ENCODE data around the gene PDGFRB. TPM values are rescaled to one million over a fixed set of nuclear protein-coding genes. Genes with fewer than 3 reads are reported as not detected.

The PDGFRB gene
- total RNA-seq, 1 donor from 2014 or later: 4.1 TPM

DNA sequence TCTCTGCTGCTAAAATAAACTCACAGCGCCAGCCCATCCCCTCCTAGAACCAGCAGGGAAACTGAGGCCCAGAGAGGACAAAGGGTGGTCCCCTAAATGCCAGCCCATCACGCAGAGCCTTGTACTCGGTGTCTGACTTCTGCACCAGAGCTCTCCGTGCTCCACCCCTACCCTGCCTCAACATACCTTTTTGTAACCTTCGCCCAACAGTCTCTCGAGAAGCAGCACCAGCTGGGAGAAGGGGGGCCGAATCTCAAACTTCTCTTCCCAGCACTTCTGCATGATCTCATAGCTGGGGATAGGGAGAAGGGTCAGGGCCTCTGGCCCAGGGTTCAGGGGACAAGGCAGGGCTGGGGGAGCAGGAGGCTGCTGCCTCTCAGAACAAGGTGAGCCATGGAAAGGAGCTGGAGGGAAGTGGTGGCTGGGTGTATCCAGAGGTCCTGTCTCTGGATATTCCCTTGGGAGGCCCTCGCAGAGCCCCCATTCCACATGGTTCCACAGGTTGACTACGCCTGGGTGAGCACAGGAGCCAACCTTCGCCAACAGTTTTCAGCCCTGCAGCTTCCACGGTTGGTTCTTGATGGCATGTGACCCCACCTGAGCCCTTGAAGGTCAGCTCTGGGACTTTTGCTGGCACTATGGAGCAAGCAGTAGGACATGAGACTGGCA is 37.0 kb downstream of the PDGFRB start:
- intact Hi-C loops (cut with micrococcal nuclease): no loop called here

DNA sequence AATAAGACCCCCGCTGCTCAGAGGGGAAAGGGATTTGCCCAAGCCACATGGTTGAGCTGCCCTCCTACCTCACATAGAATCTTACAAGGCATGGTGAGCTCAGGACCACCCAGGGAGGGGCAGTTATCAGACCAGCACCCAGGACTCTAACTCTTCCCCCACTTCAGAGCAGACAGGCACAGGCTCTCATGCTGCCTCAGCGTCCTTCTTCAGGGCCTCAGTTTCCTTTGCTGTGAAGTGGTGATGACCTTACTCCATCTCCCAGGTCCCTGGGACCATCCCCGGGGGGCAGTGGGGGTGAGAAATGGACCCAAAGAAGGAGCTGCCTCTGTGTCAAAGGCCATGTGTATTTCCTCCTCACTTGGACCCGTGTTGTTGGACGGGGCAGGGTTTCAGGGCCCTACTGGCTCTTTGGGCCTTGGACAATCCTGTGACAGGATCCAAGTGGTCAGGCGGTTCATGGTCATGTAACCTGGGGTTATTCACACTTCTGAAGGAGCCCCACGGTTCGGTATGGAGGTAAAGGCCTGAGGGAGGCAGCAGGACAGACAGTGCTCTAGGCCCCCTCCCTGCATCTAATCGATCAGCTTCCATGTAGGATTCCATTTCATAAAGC is 37.6 kb downstream of the PDGFRB start:
- intact Hi-C loops (cut with micrococcal nuclease): no loop called here

DNA sequence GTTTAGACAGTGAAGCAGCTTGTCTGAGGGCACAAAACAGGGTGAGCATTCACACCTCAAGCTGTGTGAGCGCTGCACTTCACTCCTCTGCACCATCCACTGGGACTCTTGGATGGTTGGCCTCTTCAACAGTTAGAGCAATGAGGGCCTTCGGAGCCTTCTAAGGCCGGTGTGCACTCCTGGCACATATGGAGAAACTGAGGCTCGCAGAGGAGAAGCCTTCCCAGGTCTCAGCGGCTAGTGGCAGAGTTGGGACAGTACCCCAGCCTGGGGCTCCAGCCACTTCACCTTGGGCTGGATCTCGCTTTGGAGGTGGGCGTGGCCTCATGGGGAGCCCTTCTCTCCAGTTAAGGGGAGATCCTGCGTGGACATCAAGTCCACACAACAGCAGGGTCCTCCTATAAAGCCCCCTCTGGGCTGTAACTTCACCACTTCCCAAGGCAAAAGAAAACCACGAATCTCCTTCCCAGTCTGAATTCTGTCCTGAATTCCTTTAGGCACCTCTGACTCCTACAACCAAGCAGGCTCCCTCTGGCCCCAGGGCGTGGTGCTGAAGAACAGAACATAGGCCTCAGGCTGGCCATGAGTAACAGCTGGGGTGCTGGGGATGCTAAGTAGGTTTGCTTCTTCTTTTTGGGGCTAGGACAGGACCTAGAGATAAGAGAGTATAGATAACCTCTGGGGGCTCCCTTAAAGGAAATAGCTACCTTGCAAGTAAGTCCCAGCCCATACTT is 38.8 kb downstream of the PDGFRB start:
- intact Hi-C loops (cut with micrococcal nuclease): no loop called here

DNA sequence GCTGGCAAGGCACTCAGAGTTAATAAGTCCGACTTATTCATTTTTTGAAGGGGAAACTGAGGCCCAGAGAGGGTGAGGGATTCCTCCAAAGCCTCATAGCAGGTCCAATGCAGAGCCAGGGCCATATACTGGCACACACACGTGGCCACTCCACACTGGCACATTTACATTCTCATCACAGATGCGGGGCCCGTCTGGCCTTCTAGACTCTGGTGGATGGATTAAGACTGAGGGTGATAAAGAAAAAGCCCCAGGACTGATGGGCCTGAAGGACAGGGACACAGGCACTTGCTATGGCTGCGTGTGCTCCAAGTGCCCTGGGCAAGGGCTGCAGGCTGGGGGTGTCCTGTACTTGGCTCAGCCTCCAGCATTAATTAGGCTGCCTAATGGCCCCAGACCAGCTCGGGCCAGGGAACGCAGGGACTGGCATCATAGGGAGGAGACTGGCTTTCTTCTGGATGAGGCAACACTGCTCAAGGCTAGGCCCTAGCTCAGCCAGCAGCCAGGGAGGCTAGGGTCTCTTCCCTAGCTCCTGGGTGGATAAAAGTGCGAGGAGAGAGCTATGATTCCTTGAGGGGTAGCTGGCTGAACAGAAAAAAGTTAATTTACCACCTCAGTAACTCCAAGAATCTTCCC is 40.8 kb downstream of the PDGFRB start:
- intact Hi-C loops (cut with micrococcal nuclease): no loop called here

DNA sequence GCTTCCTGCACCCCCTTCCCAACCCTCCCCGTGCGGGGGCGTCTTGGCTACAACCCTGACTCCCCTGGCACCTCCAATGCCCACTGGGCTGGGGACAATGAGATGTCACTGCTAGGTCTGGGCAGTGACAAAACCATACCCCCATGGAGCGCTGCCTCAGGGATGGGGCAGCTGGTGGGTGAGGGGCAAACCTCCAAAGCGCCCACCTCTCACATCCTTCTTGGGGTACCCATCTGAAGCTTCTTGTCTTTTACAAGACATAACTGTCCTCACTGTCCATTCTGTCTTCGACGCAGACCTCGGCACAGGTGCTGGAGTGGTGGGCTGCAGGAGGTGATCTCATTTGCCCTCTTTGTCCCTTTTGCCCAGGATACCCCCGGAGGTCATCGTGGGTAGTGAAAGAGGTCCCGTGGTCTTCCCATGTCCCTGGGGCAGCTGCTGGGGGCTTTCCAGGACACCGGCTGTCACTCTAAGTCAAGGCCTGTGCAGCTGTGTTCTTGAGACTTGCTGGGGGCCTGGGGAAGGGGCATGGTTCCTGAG is 41.5 kb downstream of the PDGFRB start:
- intact Hi-C loops (cut with micrococcal nuclease): no loop called here

DNA sequence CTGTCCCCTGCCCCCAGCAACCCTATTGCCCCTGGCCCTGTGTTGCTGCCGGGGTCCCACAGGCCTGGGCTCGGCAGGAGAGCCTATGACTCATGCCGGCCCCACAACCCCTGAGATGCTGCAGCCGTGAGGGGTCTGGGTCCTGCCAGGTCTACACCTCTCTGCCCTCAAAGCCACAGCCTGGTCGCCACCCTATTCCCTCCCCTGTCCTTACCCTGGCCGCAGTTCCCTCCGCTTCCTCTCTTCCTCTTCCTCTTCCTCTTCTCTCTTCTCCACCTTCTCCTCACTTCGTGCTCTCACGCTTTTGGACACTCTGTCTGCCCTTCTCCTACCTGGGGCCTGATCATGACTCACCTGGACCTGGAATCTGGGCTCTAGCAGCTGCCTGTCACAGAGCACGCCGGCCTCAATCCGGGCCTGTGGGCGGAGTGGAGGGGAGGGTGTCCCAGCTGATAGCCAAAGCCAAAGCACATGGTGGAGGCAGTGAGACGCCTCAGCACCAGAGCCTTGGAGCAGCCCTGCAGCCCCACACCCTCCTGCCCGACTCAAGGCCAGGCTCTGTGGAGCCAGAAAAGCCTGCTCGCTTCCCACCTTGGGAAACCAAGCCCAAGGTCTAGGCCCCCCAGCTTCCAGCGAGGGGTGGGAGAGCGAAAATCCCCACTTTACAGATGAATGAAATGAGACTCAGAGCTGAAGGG is 42.4 kb downstream of the PDGFRB start:
- intact Hi-C loops (cut with micrococcal nuclease): no loop called here

DNA sequence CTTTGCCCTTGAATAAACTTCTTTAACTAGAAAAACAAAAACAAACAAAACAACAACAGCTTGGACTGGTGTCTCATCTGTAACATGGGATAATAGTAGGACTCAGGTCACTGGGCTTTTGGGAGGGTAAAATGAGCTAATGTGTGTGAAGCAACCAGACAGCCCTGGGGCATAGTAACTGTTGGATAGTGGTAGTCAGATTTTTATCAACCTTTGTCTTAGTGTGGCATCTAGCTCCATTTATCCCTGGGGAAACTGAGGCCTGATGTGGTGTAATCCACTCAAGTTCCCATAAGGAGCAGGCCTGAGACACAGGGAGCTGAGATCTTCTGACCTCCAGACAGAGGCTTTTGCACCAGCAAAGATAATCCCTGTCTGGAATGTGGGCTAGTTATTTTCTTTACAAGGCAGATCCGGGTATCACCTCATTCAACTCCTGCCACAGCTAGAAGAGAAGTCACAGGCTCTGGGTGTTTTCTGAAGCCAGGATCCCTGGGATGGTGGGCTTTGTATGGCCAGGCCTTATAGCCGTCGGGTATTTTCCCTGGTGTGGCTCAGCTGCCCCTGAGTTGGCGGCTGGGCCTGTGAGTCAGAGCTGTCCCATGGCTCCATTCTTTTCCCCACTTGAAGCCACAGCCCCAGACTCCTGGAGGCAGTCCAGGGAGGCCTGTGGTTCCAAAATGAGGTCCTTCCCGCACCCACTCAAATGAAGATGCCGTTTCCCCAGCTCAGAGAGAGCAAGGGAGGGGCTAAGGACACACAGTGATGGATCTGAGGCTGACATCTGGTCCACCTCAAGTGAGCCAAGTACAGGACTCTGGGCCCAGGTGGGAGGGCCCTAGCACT is 43.2 kb downstream of the PDGFRB start:
- intact Hi-C loops (cut with micrococcal nuclease): no loop called here

DNA sequence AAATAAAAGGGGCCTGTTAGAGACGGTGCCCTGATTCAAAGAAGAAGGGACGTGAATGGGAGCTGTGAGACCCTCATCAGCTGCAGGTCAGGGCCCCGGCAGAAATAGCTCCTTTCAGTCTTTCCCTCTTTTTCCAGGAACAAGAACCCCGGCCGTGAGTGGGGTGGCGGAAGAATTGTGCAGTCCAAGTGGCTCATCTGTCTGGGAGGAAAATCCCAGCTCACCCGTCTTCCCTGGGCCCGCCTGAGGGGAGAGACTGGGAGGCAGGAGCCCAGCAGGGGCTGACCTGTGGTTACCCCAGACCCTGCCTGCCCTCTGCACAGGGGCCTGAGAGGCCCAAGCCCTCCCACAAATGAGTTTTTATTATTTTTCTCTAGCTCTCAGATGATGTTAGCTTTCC is 44.5 kb downstream of the PDGFRB start:
- intact Hi-C loops (cut with micrococcal nuclease): no loop called here

DNA sequence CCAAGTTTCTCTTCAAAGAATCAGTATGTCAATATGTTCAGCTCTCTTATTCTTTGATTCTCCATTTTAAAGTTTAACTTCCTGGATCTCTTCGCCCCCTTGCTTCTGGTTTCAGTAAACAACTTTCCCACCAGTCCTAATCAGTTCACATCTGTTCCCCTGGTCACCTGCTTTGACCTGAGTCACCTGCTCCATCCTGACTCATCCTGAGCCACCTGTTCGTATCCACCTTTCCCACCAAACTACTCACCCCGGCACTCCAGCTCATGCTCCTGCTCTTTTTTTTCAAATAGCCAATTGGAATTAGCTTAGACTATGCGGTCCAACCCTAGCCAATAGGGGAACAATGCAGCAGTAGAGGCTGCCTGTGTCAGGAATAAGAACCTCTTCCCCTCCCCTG is 45.7 kb downstream of the PDGFRB start:
- intact Hi-C loops (cut with micrococcal nuclease): no loop called here

DNA sequence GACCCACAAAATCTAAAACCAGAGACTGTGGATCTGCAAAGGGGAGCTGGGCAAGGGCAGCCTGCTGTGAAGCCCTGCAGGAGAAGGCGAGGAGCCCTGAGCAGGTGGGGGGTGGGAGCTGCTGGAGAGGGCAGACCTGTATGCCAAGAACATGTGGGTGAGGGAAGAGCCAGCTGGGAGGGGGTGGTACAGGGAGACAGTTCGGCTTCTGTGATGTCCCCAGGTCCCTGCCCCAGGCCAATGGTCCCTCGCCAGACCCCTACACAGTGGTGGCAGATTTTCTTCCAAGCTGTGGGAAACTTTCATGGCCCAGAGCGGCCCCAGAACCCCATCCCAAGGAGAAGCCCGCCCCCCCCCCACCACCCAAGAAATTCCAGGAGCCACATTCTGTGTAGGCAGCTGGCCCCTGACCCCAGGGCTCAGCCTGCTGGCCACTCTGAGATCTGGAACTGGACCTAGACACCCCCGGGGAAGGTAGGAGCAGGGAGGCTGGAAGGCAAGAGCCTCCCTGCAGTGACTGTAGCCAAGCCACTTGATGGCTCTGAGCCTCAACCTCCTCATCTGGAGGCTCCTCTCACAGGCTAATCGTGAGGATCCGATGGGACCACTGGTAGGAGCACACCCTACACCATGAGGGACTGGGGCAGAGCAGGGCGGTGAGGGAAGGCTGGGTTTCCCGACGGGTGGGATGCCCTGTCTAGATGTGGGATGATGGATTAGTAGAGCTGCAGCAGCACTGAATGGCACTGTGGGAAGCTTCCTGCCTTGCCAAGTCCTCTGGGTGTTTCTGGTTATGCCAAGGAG is 46.7 kb downstream of the PDGFRB start:
- intact Hi-C loops (cut with micrococcal nuclease): no loop called here

DNA sequence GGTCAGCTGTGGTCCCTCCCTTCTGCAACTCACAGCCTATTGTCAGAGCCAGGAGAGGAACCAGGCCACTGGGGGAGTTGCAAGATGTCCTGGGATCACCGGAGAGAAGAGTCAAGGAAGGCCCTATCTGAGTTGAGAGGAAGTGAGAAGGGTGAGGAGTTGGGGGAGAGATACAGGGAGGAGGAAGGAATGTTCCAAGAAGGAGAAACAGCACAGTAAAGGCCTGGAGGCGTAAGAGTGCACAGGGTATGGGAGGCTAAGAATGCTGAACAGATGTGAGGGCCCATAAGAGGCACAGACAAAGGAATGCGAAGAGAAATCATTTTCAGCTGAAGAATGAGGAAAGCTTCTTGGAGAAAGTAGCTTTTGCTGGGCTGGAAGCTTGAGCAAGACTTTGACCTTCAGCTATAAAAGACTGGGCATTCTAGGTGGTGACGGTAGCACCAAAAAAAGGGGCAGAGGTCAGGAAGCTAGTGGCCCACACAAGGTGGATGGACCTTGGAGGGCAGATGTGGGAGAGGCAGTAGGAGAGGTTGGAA is 47.7 kb downstream of the PDGFRB start:
- intact Hi-C loops (cut with micrococcal nuclease): no loop called here

DNA sequence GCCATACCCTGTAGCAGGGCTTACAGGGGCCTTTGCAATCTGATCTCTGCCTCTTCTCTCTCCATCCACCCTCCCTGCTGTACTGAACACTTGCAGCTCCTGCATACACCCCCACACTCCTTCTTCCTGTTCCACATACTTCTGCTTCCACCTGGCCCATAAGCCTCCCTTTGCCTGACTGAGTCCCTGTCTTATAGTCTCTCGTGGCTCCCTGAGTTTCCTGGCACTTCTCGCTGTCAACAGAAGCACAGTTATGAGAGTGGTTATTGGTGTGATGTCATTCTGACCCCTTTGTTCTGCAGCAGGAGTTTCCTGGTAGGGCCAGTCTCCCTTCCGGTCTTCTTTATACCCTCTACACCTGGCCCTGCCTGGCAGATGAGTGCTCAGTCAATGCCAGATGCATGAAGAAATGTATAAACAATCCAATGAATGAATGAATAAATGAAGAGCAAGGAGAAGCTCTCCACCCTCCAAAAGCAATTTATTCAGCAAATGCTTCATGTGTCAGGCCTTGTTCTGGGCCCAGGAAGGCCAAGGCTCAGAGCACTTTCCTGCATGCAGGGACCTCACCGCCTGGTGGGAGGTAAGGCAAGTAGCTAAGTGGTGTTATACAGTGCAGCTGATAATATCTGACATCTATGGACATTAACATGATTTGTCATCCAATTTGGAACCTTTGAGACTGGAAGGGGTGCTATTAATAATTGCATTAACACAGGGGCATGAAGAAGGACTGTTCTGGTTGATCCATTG is 48.8 kb downstream of the PDGFRB start:
- intact Hi-C loops (cut with micrococcal nuclease): no loop called here

DNA sequence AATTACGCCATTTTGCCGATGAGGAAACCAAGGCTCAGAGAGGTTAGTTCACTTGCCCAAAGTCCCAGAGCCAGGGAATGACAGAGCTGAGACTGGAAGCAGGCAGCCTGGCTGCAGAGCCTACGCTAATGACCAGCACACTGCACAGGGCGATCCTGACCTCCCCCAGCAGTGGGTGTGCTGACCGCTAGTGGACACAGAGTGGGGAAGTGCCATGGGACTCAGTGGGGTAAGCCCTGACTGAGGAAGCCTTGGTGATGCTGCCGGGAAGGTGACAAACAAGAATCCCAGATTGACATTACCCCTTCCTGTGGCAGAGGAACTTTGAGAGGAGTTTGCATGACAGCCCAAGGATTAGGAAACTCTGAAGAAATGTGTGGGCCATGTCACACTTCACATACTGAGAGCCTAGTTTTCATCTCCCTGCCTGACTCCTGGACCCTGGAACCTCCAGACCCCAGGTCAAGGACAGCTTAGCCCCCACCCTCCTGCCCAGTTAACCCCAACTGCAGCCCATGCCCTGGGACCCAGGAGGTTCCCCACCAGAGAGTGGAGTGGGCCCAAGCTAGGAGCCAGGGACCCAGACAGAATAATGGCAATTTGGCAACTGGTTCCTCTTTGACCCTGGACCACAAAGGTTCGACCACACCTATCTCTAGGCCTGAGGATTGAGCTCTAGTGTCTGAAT is 49.6 kb downstream of the PDGFRB start:
- intact Hi-C loops (cut with micrococcal nuclease): loop anchor here (2.0 kb wide), 1 partner anchor 39 kb away; no protein-coding TSS in a partner anchor

DNA sequence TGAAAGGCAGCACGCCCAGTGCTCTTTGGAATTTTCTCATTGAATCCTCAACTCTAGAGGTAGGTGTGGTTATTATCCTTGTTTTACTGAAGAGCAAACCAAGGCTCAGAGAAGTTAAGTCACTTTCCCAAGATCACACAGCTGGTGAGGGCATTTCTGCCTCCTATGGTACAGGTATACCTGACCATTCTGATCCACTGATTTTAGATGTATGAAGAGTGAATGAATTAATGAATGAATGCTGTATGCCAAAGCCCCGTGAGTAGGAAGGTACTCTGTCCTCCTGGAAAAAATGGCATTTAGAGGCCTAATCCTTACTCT is 51.1 kb downstream of the PDGFRB start:
- intact Hi-C loops (cut with micrococcal nuclease): loop anchor here (2.0 kb wide), 1 partner anchor 38 kb away; no protein-coding TSS in a partner anchor

DNA sequence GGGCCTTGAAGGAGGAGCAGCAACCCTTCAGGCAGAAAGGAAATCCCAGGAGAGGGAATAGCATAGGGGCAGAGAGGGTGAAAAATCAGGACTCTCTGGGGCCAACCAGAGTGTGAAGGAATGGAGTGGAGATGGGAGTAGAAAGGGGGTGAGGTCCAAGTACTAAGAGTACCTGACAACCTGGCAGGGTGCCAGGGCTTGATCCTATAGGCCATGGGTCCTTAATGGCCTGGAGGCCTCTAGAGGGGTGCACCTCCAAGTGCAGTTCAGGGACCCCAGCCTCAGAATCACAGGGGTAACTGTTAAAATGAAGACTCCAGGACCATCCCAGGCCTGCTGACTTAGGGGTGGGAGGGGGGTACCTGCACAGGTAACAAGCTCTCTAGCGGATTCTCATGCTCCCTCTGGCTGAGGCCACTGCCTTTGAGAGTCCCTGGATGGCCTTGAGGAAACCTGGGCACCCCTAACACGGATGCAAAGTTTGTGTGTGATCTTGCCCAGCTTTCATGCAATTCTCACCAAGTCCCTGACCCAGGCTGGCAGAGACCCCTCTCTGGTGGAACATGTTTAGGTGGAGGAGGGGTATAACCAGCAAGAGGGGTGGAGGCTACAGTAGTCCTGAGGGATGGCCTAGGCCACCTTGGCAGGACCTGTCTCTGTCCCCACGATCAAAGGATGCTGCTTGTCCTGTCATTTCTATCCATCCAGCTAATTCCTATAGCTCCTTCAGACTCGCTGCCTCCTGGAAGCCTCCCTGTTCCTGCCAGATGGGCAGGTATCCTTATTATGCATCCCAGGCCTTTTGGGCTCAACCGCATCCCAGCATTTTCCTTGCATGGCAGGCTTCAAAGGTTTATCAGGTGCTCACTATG is 51.7 kb downstream of the PDGFRB start:
- intact Hi-C loops (cut with micrococcal nuclease): loop anchor here (2.0 kb wide), 1 partner anchor 37 kb away; no protein-coding TSS in a partner anchor

DNA sequence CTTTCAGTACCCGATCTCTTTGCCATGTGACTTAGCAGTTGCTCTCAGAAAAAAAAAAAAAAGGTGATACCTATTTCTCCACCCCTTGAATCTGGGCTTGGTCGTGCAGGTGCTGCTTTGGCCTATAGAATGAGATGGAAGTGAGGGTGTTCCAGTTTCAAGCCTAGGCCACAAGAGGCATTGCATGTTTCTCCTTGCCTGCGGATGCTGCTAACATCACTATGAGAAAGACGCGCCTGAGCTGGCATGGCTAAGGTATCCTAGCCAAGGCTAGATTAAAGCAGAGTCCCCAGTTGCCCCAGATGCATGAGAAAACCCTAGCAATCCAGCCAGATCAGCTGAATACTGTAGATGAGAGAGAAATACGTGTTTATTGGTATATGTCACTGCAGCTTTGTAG is 54.6 kb downstream of the PDGFRB start:
- intact Hi-C loops (cut with micrococcal nuclease): no loop called here

DNA sequence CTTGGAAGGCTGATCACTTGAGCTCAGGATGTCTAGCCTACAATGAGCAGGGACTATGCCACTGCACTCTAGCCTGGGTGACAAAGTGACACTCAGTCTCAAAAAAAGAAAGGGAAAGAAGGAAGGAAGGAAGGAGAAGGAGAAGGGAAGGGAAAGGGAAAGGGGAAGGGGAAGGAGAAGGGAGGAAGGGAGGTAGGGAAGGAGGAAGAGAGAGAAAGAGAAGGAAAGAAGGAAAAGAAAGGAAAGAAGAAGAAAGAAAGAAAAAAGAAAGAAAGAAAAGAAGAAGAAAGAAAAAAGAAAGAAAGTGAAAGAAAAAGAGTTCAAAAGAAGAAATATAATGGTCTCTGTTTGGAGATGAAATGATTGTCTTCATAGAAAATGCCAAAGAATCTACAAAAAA is 58.5 kb downstream of the PDGFRB start:
- intact Hi-C loops (cut with micrococcal nuclease): no loop called here
